Muscle of leg (tissue), 11 donors: ENCODE results near the gene C14orf180. TPM values are rescaled to one million over a fixed set of nuclear protein-coding genes. Genes with fewer than 3 reads are reported as not detected.

Source experiments
- DNase-seq: peaks from one replicate; pipeline ENCODE4 v3.0.0; 2013
- H3K27ac ChIP-seq: one replicate; pipeline ENCODE4 v1.5.1; 2013; ENCODE audit warnings: mild to moderate bottlenecking, low read length, control low read depth
- H3K27me3 ChIP-seq: one replicate; pipeline ENCODE4 v1.6.1; 2013; ENCODE audit warnings: low read length; ENCODE audit not compliant: control insufficient read depth, insufficient read depth
- H3K36me3 ChIP-seq: one replicate; pipeline ENCODE4 v1.6.1; 2013; ENCODE audit warnings: low read length; ENCODE audit not compliant: control insufficient read depth, insufficient read depth
- H3K4me1 ChIP-seq: one replicate; pipeline ENCODE4 v1.6.1; 2013; ENCODE audit warnings: low read length; ENCODE audit not compliant: control insufficient read depth, insufficient read depth
- H3K4me3 ChIP-seq: one replicate; pipeline ENCODE4 v1.5.1; 2013; ENCODE audit warnings: low read length, control low read depth
- H3K9me3 ChIP-seq: replicated peaks from 2 replicates; pipeline ENCODE4 v1.6.1; 2013; ENCODE audit warnings: low read depth, low read length; ENCODE audit not compliant: control insufficient read depth
- WGBS: methylation state at CpG from one replicate; pipeline ENCODE4 v1.1.5; 2013; ENCODE audit warnings: missing lambda C conversion rate; ENCODE audit not compliant: insufficient coverage; 5-methylcytosine and 5-hydroxymethylcytosine counted together
- polyA plus RNA-seq, 8 donors: library from polyadenylated mRNA; unstranded; fragments of 120-200 nt; gene quantifications; one replicate each; pipeline versions ENCODE4 v1.2.1 to v1.2.3, GENCODE V29; 2013; ENCODE audit warnings: inconsistent platforms in 1 of 8, low replicate concordance in 1 of 8; ENCODE audit not compliant: insufficient read length in 8 of 8, insufficient read depth in 1 of 8
- total RNA-seq: library from RNA; stranded (reverse); fragments of 120-200 nt; gene quantifications from one replicate; pipeline ENCODE4 v1.2.4, GENCODE V29; 2013

The C14orf180 gene
- total and polyA plus RNA-seq, 9 donors: 3.9 to 18.8 (median 11.6) TPM

DNA sequence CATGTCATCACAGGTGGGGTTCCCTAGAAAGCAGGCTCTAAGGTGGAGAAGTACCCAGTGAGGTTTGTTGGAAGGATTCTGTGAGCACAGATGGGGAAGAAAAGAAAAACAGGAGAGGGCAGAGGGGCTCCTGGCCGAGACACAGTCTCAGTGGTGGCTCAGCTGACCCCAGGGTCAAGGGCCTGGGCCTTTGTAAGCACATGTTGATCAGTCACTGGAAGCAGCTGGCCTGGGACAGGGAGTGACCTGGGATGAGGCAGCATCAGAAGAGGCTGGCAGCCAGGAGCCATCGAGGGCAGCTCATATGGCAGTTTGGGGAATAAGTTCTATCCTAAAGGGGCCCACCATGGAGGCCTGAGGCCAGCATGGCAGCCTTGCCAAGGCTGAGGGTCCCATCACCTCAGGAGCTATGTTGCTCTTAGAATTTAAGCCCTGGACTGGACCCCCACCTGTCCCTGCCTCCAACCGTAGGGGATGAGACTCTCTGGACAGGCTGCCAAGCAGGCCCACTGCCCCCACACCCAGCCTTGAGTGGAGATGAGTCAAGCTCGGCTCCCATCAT is 31.3 kb downstream of the C14orf180 start:
- Histone ChIP-seq H3K9me3 (no peaks in the 10 kb centered on the region), H3K27ac (no peak overlapping the region), H3K4me1 (no peaks in the 10 kb centered on the region), H3K4me3 (no peak overlapping the region), H3K36me3 (no peaks in the 10 kb centered on the region), H3K27me3 (peaks cover 21% of the 10 kb centered on the region)
- DNase-seq: no peak
- 64% methylated on average over 4 of the region's 4 CpGs for WGBS

- 90% methylated on average over 2 of the region's 8 CpGs for WGBS
Observed at GRCh38 chr14:104611881-104612280, 32.3 kb downstream of the C14orf180 start.

GRCh38 chr14:104614126-104614812 is 34.7 kb downstream of the C14orf180 start:
- Histone ChIP-seq H3K4me1 (no peaks in the 10 kb centered on the region), H3K27me3 (peaks cover 12% of the 10 kb centered on the region), H3K36me3 (no peaks in the 10 kb centered on the region), H3K27ac (no peak overlapping the region), H3K4me3 (no peak overlapping the region), H3K9me3 (no peaks in the 10 kb centered on the region)
- no peak for DNase-seq
- WGBS: 66% methylated on average over 4 of the region's 4 CpGs

More at GRCh38 chr14:104611881-104612280, 32.3 kb downstream of the C14orf180 start:
- H3K9me3 ChIP-seq: no peaks in the 10 kb centered on the region
- DNase-seq: no peak
- no peak overlapping the region for H3K4me3 ChIP-seq
- peaks cover 15% of the 10 kb centered on the region for H3K27me3 ChIP-seq
- no peaks in the 10 kb centered on the region for H3K36me3 ChIP-seq
- H3K27ac ChIP-seq: no peak overlapping the region
- H3K4me1 ChIP-seq: no peaks in the 10 kb centered on the region

DNA sequence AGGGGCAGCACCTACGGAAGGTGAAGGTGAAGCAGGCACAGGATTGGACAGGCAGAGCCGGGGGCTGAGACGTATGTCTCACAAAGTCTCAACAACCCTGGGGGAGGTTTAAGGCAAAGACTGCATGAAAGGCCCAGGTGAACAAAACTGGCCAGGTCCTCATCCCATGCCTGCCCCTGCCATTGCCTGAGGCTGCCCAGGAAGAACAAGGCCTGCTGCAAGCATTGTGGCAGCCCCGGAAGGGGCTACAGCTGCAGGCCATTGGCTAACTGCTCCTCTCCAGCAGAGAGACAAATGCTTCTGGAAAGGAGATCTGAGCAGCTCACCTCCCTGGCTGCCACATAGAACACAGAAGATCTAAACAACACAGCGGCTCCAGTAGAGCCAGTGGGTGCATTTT is 45.4 kb downstream of the C14orf180 start:
- Histone ChIP-seq H3K4me3 (no peak overlapping the region), H3K9me3 (peaks cover 5% of the 10 kb centered on the region), H3K27ac (no peak overlapping the region), H3K36me3 (no peaks in the 10 kb centered on the region), H3K4me1 (no peaks in the 10 kb centered on the region), H3K27me3 (peaks cover 17% of the 10 kb centered on the region)
- no peak for DNase-seq
- WGBS: 39% methylated on average over 4 of the region's 5 CpGs

DNA sequence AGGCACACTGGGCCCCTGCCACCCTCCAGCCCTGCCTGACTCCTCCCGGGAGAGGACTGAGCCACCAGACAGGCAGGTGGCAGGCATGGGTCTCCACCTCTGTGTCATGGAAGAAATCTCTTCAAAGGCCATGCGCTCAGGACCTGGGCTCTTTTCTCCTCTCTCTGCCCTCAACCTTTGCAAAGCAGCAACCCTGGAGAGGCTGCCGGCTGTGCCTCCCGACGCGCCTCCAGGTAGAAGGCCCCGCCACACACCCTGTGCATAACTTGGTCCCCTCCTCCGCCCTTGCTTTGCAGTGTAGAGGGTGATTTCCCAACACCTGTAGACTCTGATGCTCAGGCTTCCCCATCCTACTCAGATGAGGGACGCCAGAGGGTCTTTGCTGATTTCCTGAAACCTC is 53.2 kb downstream of the C14orf180 start:
- H3K9me3 ChIP-seq: peaks cover 5% of the 10 kb centered on the region
- H3K4me3 ChIP-seq: no peak overlapping the region
- H3K4me1 ChIP-seq: no peaks in the 10 kb centered on the region
- no peaks in the 10 kb centered on the region for H3K36me3 ChIP-seq
- peaks cover 21% of the 10 kb centered on the region for H3K27me3 ChIP-seq
- WGBS: 63% methylated on average over 3 of the region's 9 CpGs
- DNase-seq: no peak
- H3K27ac ChIP-seq: no peak overlapping the region

- Histone ChIP-seq H3K27me3 (peaks cover 24% of the 10 kb centered on the region), H3K9me3 (peaks cover 2% of the 10 kb centered on the region), H3K27ac (no peak overlapping the region), H3K4me3 (no peak overlapping the region), H3K36me3 (no peaks in the 10 kb centered on the region), H3K4me1 (no peaks in the 10 kb centered on the region)
- DNase-seq: no peak
- 73% methylated on average over 22 of the region's 24 CpGs for WGBS
Observed at GRCh38 chr14:104633276-104634137, 53.9 kb downstream of the C14orf180 start.

- Histone ChIP-seq H3K4me3 (no peak overlapping the region), H3K9me3 (peaks cover 2% of the 10 kb centered on the region), H3K27me3 (peaks cover 30% of the 10 kb centered on the region), H3K36me3 (no peaks in the 10 kb centered on the region), H3K27ac (no peak overlapping the region), H3K4me1 (no peaks in the 10 kb centered on the region)
- 76% methylated on average over 20 of the region's 20 CpGs for WGBS
- no peak for DNase-seq
Observed at GRCh38 chr14:104634138-104634760, 54.7 kb downstream of the C14orf180 start.

DNA sequence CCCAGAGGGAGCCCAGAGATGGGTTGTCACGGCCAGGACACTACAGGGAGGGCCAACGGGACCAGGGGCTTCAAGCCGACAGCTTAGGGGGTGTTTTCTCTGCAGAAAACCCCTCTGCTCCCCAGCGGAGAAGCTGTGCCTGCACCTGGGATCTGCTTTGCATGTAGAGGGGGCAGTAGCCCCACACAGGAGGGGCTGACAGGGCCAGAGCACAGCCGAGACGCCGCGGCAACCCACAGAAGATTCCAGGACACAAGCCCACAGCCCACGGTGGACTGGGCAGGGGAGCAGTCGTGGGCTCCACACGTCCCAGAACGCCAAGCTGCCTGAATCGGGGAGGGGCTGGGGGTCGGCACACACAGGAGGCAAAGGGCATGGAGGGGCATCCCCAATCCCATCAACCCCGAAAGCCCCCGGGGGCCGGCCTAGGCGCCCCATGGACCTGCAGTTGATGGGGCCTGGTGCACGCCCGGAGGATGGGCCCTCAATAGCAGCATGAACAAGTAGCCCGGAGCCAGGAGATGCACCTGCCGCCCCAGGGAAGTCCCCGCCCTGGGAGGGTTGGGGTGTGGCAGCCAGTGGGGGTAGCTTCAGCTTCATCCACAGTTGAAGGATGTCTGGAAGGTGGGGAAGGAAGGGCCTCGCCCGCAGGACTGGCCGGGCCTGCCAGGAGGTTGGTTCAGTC is 55.5 kb downstream of the C14orf180 start:
- no peak overlapping the region for H3K4me3 ChIP-seq
- no peaks in the 10 kb centered on the region for H3K36me3 ChIP-seq
- peaks cover under 1% of the 10 kb centered on the region for H3K4me1 ChIP-seq
- H3K27ac ChIP-seq: no peak overlapping the region
- H3K9me3 ChIP-seq: no peaks in the 10 kb centered on the region
- no peak for DNase-seq
- WGBS: 83% methylated on average over 20 of the region's 26 CpGs
- H3K27me3 ChIP-seq: peaks cover 36% of the 10 kb centered on the region

GRCh38 chr14:104635717-104636116 is 56.2 kb downstream of the C14orf180 start:
- Histone ChIP-seq H3K27me3 (peaks cover 36% of the 10 kb centered on the region), H3K27ac (no peak overlapping the region), H3K4me3 (no peak overlapping the region), H3K36me3 (no peaks in the 10 kb centered on the region), H3K9me3 (no peaks in the 10 kb centered on the region), H3K4me1 (peaks cover 2% of the 10 kb centered on the region)
- no peak for DNase-seq
- 76% methylated on average over 13 of the region's 14 CpGs for WGBS
